NOMO-1 treated with dmso at 0.1 percent for 144 hours (cell line): ENCODE results near the gene DNAJA3.
"Not testable (repeated sequence)": the region's sequence is repeated elsewhere in the genome, so short reads cannot be mapped to it uniquely, and the experiment has no call there.

Experiments used
- DNase-seq: peaks from one replicate; lab custom pipeline; 2025; ENCODE audit not compliant: unreplicated experiment; lab: John Stamatoyannopoulos, UW

Gene DNAJA3

DNA sequence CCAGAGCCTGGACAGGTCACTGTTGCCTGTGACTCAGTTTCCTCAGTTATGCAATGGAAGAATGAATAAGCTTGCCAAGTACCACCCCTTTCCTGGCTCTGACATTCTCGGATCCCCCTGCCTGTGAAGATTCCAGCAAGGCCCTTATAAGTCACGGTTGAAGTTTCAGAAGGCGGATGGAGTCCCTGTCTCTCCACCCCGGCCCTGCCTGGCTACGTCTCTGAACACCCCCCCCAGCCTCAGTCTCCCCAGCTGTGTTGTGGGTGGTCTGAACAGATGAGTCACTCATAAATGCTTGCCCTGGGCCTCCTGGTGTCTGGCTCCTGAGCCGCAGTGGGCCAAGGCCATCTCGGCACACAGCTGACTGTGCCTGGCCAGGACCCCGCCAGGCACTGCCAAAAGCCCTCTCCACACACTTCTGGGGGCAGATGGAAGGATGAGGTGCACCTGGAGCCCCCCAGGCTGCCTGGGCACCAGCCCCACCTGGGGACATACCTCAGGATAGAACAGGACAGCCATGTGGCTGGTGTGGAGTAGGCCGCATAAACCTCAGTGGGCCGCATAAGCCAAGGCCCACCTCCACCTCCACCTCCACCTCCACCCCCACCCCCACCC lies 38.6 kb upstream of the DNAJA3 start:
- no peak for DNase-seq

DNA sequence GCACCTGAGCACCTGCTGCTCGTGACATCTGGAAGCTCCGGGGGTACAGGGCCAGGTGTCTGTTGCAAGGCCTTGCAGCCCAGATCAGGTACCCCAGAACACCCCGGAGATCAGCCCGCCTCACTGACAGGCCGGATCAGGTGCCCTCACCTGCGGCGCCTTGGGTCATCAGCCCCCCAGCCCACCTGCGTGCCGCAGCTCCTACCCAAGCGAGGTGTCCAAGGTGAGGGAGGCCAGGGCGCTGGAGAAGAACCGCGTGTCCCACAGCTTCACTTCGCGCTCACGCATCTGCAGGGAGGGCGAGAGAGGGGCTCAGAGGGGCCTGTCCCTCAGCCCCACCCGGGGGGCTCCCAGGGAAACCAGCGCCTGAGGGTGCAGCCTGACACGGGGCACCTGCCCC lies 37.9 kb upstream of the DNAJA3 start:
- no peak for DNase-seq

DNA sequence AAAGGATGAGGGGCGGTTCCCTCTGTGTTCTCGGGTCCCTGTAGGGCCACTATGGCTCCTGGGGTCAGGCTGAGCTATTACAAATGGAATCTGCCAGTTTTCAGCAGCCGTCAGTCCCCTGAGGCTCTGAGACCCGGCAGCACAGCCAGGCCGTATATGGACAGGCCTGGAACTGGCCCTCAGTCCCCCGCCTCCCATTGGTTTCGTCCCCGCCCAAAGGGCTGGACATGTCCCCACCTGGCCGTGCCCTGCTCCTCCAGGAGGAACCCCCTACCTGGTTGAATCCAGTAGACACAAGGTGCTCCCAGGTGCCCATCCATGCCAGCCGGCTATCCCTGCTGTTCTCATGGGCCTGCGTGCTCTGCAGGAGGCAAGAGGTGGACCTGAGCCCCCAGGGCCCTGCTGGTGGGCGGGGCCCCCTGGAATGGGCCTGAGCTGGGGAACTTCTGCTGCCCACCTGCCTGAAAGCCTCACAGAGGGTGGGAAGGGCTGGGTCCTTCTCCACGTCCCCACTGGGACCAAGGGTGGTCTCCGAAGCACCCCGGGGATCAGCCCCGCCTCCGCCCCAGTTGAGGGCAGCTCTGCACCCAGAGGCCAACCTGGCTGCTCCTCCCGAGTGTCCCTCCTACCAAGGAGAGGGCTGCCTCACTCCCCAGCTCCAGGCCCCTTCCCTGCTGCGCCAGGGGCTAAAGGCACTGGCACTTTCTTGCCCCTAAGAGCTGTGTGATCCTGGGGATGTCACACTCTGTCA lies 37.2 kb upstream of the DNAJA3 start:
- no peak for DNase-seq

DNA sequence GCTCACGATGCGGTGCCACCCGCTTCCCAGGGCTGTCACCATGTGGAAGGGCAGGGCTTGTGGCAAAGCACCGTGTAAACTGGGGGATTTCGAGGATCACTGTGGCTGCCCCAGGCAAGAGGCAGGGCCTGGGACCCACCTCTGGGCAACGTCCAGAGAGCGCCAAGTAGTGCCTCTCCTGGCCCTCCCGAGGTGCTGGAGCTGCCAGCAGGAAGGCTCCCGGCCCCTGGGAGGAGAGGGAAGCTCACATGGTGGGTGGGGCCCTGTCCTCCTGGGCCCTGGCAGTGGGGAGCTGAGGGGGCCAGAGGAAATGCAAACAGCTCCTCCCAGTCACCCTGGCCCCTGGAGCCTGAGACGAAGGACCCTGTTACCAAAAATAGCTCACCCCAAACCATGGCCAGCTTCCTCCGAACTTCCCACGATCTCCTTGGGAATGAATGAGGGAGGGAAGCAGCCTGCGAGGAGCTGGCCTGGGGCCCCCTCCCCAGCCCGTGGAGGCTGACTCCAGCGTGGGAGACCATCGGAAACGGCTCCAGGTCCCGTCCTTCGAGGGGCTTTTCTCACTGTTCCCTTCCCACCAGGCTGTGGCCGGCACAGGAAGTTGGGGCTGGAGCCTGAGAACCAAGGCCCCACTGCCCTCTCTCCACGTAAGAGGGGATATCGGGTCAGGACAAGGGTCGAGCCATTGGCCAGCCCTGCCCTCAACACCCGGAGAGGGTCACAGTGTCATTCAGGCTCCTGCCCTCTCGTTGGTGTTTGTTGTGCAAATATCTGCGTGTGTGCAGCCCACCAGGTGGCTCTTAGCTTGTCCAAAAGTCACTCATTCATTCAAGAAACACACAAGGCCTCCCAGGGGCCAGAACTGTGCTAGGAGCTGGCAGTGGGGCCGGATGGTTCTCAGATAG lies 36.4 kb upstream of the DNAJA3 start:
- DNase-seq, result no peak

DNA sequence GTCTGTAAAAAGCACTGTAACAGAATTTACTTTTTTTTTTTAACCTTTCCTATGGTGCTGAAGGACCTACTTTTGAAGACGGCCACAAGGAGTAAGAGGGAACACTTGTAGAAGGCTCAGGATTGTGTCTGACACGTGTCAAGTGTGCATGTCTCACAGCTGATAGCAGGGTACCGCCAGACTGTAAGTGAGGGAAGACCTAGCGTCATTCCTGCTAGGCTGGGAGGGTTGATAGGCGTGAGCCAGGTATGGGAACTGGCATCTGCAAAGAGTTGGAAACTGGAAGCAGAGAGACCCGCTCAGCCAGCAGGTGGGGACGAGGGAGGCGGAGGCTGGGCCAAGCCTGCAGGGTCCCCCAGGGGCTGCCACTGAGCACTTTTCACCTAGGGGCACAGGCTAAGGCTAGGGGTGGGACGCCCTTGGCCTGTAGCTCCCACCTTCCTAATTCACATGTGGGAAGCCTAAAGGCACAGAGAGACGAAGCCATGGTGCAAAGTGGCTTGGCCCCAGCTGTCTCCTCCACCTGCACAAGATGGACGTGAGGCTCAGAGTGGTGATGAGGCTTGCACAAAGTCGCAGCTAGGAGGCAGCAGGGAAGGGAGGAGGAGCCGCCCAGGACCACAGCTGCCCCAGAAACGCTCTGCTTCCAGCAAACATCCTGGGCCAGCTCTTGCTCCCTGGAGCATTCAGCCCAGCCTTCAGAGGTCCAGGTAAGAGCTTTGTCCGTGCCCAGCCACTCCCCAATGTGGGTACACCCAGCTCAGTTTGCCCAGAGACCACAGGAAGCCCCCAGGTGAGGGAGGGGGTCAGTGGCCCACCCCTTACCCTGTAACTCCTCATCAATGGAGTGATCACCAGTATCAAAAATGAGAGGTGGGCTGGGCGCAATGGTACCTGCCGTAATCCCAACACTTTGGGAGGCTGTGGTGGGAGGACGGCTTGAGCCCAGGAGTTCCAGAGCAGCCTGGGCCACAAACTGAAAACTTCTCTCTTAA lies 35.1 kb upstream of the DNAJA3 start:
- DNase-seq, result no peak

DNA sequence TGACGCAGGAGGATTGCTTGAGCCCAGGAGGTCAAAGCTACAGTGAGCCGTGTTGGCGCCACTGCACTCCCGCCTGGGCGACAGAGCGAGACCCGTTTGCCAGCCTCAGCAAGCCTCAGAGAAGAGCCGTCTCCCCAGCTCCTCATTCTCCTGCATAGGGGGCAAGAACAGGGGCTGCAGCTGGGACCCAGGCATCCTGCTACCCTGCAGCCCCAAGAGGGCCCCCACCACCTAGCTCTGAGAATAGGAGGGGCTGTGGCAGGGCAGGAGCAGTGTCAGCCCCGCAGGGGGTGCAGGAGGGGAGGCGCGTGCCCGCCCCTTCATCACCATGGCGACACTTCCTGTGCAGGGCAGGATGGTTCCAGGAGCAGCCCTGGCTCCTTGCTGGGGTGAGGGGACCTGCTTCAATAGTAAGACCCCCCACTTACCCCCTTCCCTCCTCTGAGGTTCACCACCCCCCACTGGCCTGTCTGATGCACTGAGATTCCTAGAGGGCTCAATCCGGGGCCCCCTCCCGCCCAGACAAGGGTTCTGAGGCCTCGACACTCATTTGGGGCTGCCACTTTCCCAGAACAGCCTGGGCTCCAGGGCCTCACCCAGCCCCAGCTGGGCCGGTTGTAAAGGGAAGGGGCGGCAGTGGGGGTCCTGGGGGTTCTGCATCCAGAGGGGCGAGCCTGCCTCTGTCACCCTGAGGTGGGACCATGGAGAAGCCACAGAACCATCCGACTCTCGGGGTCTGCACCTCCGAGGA lies 33.9 kb upstream of the DNAJA3 start:
- DNase-seq, result no peak

DNA sequence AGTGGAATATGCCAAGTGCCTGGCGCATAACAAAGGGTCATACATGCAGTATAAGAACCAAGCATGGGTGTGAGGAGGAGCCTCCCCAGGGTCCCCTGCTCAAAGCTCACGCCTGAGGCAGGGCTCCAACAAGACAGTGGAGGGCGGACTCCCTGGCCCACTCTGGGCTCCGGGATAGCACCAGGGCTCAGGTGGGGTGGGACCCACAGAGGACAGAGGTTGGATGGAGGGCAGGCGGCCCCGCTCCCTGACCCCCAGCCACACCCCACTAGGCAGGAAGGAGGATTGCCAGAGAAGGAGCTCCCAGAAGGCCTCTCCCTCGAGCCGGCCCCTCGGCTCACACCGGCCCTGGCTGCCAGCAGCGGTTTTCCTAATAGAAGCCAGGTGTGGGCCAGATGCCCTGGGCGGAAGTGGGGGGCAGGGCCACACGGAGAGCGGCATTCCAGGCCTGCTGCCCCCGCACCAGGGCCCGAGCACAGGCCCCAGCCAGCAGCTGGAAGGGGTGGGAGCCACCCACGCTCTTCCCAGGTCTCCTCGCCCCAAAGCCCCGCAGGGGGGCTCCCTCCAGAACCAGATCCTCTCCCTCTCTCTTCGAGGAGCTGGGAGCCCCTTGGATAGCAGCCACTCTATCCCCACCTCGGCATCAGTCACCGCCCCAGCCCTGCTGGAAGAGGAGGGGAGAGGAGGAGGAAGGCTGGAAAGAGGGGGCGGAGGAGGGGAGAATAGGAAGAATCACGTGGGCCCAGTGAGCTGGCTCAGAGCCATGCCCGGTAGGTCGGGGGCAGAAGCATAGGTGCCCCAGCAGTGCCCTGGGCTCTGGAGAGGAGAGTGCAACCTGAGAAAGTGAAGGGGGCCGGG lies 33.1 kb upstream of the DNAJA3 start:
- no peak for DNase-seq

DNA sequence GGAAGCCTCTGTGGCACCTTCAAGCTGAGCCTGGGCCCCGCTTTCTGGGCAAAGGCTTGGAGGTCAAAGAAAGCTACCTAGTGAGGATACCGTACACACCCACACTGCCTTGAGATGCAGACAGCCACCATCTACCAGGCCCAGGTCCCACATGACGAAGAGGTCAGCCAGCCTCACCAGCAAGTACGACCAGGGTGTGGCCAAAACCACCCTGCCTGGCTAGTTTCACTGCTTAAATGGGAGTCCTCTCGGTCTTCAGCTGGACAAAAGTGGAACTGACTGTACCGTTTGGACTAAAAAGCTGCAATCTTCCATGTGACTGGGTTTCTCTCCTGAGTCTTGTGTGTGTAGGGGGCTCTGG lies 32.4 kb upstream of the DNAJA3 start:
- no peak for DNase-seq

DNA sequence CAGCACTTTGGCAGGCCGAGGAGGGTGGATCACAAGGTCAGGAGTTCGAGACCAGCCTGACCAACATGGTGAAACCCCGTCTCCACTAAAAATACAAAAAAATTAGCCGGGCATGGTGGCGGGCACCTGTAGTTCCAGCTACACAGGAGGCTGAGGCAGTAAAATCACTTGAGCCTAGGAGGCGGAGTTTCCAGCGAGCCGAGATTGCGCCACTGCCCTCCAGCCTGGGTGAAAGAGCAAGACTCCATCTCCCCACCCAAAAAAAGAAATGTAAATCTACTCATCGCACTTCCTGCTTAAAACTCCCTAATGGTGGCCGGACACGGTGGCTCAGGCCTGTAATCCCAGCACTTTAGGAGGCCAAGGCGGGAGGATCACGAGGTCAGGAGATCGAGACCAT lies 31.8 kb upstream of the DNAJA3 start:
- not testable (repeated sequence) for DNase-seq

DNA sequence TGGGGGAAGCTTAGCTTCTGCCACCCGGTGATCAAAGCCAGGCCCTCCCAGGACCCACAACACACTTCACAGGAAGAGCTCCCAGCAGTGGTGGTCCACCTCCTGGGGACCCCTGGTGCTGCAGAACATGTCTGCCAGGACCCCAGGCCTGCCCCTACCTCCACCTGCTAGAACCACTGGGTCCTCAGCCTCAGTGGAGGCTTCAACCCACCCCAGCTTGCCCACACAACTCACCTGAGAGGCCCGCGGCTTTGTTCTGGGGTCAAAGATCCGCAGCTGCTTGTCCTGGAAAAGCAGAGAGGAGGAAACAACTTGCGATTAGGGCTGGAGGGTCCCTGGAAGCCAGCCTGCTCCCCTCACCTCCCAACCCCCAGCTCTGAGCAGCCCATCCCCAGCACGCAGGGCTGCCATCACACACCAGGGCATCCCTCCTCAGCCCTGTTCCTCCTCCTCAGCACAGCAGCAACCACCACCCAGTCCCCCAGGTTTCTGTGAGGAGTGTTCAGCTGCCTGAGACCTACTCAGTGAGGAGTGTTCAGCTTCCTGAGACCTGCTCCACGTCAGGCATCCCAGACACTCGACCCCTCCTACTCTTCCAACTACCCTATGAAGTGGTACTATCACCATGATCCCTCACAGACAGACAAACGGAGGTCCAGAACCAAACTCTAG lies 30.5 kb upstream of the DNAJA3 start:
- no peak for DNase-seq

DNA sequence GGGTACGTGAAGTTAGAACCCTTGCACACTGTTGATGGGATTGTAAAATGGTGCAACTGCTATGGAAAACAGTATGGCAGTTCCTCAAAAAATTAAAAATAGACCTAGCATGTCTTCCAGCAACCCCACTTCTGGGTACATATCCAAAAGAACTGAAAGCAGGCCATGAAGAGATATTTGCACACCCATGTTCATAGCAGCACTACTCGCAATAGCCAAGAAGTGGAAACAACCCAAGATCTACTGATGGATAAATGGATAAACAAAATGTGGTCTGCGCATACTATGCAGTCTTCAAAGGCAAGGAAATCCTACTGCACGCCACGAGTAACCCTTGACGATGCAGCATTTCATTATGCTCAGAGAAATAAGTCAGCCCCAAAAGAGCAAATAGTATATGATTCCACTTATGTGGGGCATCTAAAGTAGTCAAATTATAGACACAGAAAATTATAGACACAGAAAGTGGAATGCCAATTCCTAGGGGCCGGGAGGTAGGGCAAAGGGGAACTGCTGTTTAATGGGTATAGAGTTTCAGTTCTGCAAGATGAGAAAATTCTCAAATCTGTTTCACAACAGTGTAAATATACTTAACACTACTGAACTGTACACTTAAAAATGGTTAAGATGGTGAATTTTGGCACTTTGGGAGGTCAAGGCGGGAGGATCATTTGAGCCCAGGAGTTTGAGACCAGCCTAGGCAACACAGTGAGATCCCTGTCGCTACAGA lies 26.5 kb upstream of the DNAJA3 start:
- DNase-seq, result peak; percentile 56

DNA sequence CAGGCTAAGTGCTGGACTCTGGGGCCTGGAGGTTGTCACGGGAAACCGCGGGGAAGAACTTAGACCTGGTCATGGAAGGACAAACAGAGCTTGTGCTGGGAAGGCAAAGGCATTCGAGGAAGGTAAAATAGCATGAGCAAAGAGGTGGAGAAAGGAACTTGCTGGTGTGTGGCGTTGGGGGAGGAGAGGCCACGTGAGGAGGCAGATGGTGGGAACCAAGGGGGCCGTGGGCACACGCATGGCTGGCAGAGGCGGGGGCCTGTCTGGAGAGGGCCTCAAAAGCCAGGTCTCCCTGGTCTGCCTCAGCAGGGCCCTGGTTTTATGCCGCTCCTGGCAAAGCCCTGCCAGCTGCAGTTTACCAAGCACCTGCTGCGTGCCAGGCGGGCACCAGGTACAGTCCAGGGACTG lies 24.6 kb upstream of the DNAJA3 start:
- no peak for DNase-seq

DNA sequence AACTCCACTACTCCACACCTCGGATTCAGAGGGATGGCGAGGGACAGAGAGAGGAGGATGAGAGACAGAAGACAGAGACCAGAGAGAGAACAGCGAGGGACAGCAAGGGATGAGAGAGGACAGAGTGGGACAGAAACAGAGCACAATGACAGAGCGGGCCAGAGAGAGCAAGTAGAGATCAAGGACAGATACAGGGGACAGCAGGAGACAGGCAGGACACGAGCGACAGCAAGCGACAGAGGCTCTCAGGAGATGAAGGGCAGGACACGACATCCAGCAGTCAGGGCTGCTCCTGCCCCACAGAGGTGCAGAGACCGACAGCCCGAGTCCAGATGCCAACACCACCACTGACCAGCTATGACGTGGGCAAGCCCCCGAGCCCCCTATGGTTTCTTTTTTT lies 24.2 kb upstream of the DNAJA3 start:
- DNase-seq, result no peak

DNA sequence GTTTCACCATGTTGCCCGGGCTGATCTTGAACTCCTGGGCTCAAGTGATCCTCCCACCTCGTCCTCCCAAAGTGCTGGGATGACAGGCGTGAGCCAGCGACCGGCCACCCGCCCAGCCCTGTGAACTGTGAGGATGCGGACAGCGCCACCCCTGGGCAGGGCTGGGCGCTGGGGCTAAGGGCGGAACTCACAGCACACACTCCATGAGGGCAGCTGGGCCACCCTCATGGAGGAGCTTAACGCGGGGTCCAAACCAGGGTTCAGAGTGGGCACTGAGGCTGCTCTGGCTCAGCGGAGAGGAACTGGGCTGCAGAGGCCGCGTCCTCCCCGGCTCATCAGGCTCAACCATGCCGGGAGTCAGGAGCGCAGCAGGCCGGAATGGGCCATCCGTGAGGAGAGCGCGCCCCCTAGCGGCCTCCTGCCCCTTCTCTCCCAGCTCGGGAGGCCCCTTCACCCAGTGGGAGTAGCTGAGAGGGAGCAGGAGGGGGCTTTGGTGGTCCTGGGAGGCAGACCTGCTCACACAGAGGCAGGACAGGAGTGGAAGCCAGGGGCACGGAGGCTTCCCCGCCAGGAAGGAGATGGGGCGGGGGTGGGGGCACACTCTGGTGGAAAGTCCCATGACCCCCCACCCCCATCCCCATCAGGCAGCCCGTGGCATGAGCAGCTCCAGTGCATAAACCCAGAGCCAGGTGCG lies 23.1 kb upstream of the DNAJA3 start:
- peak; percentile 9 for DNase-seq

DNA sequence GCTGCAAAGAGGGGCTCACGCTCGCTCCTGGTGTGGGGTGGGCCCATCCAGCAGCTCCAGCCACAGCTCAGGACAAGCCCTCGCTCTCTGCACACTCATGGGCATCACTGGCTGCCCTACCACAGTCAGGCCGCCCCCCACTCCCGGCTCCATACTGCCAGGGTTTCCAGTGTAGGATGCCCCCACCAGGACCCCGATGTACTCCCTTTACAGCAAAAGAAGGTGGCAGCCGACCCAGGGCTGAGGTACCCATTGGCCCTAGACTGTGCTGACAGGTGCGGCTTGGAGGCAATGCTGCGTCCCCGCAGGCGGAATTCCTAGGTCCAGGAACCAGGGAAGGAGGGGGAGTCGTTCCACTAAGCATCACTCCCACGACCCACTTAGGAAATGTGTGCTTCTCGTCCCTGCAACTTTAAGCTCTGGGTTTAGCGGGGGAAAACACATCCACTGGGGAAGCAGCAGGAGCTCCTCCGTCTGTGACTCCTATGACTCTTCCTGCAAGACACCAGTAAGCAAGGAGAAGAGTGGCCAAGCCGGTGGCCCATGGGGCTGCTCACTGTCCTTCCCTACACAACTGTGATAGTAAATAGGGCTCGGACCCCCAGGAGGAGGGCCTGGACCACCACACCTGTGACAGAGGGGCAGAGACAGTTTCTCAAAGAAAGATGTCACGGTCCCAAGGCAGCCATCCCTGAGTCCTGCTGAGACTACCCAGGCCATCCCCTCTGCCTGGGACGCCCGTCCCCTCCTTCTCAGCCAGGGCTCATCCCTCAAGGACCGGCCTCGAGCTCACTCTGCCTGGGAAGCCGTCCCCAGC lies 22.3 kb upstream of the DNAJA3 start:
- no peak for DNase-seq

DNA sequence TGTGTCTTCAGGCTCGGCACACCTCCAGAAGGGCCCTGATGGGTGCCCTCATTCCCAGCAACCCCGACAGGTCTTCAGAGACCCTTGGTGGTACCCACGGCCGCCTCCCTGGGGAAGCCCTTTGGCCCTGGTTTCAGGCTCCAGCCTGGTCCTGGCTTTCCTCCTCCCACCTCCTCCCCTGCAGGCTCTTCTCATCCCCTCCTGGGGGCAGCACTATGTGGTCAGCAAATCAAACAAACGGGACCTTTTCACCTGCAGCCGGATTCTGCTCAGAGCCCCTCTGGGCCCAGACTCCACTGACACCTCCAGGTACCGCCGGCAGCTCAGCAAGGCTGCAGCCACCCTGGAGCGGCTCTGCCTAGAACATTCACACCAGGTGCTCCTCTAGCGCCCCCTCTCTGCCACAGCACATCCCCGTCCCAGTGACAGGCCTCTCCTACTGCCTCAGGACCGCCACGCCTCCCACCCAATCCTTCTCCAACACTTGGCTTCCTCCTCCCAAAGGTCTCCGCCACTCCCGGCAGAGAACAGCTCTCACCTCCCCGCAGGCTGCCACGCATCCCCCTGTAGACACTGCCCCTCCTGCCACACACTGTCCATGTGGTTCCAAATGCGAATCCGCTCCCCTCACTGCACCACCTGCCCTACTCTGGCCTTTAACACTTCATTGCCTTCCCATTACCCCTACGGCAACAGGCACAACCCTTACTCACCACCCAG lies 21.3 kb upstream of the DNAJA3 start:
- DNase-seq, result no peak
